Measurements from ENCODE around the gene SUGP2.

DNA sequence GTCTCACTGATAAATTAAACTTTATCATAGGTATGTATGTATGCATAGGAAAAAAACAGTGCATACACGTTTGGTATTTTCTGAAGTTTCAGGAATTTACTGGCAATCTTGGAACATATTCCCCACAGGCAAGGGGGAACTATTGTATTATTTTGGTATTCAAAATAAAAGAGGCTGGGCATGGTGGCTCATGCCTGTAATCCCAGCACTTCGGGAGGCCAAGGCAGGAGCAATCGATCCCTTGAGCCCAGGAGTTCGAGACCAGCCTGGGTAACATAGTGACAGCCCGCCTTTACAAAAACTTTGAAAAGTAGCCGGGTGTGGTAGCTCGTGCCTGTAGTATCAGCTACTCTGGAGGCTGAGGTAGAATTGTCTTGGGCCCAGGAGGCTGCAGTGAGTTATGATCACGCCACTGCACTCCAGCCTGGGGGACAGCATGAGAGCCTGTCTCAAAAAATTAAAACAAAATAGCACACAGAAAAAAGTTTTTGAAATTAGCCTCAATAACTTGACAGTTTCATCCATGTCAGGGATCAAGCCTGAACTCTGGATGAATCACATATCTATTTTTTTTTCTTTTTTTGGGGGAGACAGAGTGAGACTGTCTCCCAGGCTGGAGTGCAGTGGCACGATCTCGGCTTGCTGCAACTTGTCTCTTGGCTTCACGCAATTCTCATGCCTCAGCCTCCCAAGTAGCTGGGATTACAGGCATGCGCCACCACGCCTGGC, 63.2 kb downstream of the SUGP2 start:
- TF ChIP-seq, protein P1, sequence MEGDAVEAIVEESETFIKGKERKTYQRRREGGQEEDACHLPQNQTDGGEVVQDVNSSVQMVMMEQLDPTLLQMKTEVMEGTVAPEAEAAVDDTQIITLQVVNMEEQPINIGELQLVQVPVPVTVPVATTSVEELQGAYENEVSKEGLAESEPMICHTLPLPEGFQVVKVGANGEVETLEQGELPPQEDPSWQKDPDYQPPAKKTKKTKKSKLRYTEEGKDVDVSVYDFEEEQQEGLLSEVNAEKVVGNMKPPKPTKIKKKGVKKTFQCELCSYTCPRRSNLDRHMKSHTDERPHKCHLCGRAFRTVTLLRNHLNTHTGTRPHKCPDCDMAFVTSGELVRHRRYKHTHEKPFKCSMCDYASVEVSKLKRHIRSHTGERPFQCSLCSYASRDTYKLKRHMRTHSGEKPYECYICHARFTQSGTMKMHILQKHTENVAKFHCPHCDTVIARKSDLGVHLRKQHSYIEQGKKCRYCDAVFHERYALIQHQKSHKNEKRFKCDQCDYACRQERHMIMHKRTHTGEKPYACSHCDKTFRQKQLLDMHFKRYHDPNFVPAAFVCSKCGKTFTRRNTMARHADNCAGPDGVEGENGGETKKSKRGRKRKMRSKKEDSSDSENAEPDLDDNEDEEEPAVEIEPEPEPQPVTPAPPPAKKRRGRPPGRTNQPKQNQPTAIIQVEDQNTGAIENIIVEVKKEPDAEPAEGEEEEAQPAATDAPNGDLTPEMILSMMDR (conservative IDR thresholded peaks at IDR 0.05; ENCODE audit: low read depth, low read length), result no peak
- no peak for TF ChIP-seq EZH2 (IDR thresholded peaks at IDR 0.05; ENCODE audit: low read length, unreplicated experiment)
- no peak for TF ChIP-seq EZH2phosphoT487 (IDR thresholded peaks at IDR 0.05; ENCODE audit: borderline replicate concordance, low read length)

Measured in PC-3 (cell line).